GM12874 (cell line): Measurements from ENCODE around the gene ASXL2.

ENCODE experiments used
- CTCF ChIP-seq: IDR thresholded peaks from 2 replicates; pipeline ENCODE4 v1.5.1; 2011; ENCODE audit warnings: low read depth, mild to moderate bottlenecking, control low read depth, low read length, moderate library complexity; ENCODE audit not compliant: insufficient read depth

Gene ASXL2

GRCh38 chr2:25831746-25832449, 46.4 kb downstream of the ASXL2 start:
- TF ChIP-seq CTCF = no peak

- no peak for TF ChIP-seq CTCF
These were observed 48.5 kb downstream of the ASXL2 start for GRCh38 chr2:25829828-25830227.

- no peak for TF ChIP-seq CTCF
These were observed 48.9 kb downstream of the ASXL2 start for GRCh38 chr2:25829377-25829704.

GRCh38 chr2:25825238-25825637, 53.0 kb downstream of the ASXL2 start:
- TF ChIP-seq CTCF = no peak

- TF ChIP-seq CTCF = no peak
These were observed 53.6 kb downstream of the ASXL2 start for GRCh38 chr2:25824718-25825117.

- no peak for TF ChIP-seq CTCF
These were observed 54.1 kb downstream of the ASXL2 start for GRCh38 chr2:25824216-25824615.

- TF ChIP-seq CTCF = no peak
These were observed 55.8 kb downstream of the ASXL2 start for GRCh38 chr2:25822190-25823117.
